PC-3 (cell line): ENCODE measurements around the gene PIP5K1C. TPM values are rescaled to one million over a fixed set of nuclear protein-coding genes. Genes with fewer than 3 reads are reported as not detected.

Experiments
- ATAC-seq: fragments of 200-7000 bp; cut with Tn5 transposase; 2 replicates; pipeline ENCODE4 v1.9.1; 2020; ENCODE audit warnings: mild to moderate bottlenecking, moderate library complexity
- BruUV-seq: library from RNA; stranded (reverse); fragments of 400-500 nt; replicated peaks from 2 replicates; lab custom pipeline; 2021; lab: Mats Ljungman, UMichigan
- CTCF ChIA-PET: fragments of 300-600 bp; sonication (Branson Sonifier 250); formaldehyde crosslinking; loops from one replicate; lab custom pipeline; 2022; ENCODE audit warnings: antibody characterized with exemption; lab: Charles Lee
- POLR2A ChIA-PET: fragments of 300-600 bp; sonication (Branson Sonifier 250); formaldehyde crosslinking; loops from one replicate; lab custom pipeline; 2022; ENCODE audit warnings: antibody characterized with exemption; ENCODE audit not compliant: unreplicated experiment; lab: Charles Lee
- DNase-seq: peaks from one replicate; pipeline ENCODE4 v3.0.0-alpha.2; 2015
- H2AFZ ChIP-seq: fragments of 300-600 bp; sonication (generic); 2 replicates; pipeline ENCODE4 v1.6.0; 2016; ENCODE audit warnings: antibody characterized with exemption, low read length
- H3F3A ChIP-seq: fragments of 300-600 bp; sonication (generic); one replicate; pipeline ENCODE4 v1.6.0; 2017; ENCODE audit warnings: antibody characterized with exemption, low read length, control low read depth, mild to moderate bottlenecking; ENCODE audit not compliant: unreplicated experiment
- H3K27ac ChIP-seq: fragments of 300-600 bp; sonication (generic); 2 replicates; pipeline ENCODE4 v1.5.1; 2016; ENCODE audit warnings: mild to moderate bottlenecking, low read length
- H3K27me3 ChIP-seq: fragments of 300-600 bp; sonication (generic); 2 replicates; pipeline ENCODE4 v1.6.1; 2016; ENCODE audit warnings: low read length, mixed read lengths
- H3K36me3 ChIP-seq: fragments of 300-600 bp; sonication (generic); 2 replicates; pipeline ENCODE4 v1.6.1; 2016; ENCODE audit warnings: low read depth, mixed run types, low read length, mixed read lengths
- H3K4me1 ChIP-seq: fragments of 300-600 bp; sonication (generic); 2 replicates; pipeline ENCODE4 v1.5.1; 2016; ENCODE audit warnings: low read length; ENCODE audit not compliant: insufficient read depth
- H3K4me2 ChIP-seq: fragments of 300-600 bp; sonication (generic); 2 replicates; pipeline ENCODE4 v1.6.0; 2016; ENCODE audit warnings: low read length
- H3K4me3 ChIP-seq: fragments of 300-600 bp; sonication (generic); 2 replicates; pipeline ENCODE4 v1.5.1; 2016; ENCODE audit warnings: mild to moderate bottlenecking, low read length, mixed read lengths
- H3K79me2 ChIP-seq: fragments of 300-600 bp; sonication (generic); 2 replicates; pipeline ENCODE4 v1.6.1; 2017; ENCODE audit warnings: low read length, mixed read lengths
- H3K9ac ChIP-seq: fragments of 300-600 bp; sonication (generic); 2 replicates; pipeline ENCODE4 v1.6.0; 2016; ENCODE audit warnings: mild to moderate bottlenecking, low read length
- H3K9me2 ChIP-seq: fragments of 300-600 bp; sonication (generic); replicated peaks from 2 replicates; pipeline ENCODE4 v1.6.1; 2016; ENCODE audit warnings: mixed run types, low read length, mixed read lengths
- H3K9me3 ChIP-seq: fragments of 300-600 bp; sonication (generic); 2 replicates; pipeline ENCODE4 v1.6.1; 2016; ENCODE audit warnings: low read length, mixed read lengths
- H4K20me1 ChIP-seq: fragments of 300-600 bp; sonication (generic); 2 replicates; pipeline ENCODE4 v1.6.1; 2016; ENCODE audit warnings: low read length, mixed read lengths
- CTCF ChIP-seq: fragments of 300-600 bp; sonication (generic); conservative IDR thresholded peaks from 2 replicates; pipeline ENCODE4 v1.5.1; 2017; ENCODE audit warnings: antibody characterized with exemption, low read depth, mild to moderate bottlenecking, low read length
- EZH2 ChIP-seq: fragments of 300-600 bp; sonication (generic); IDR thresholded peaks from one replicate; pipeline ENCODE4 v1.6.1; 2017; ENCODE audit warnings: antibody characterized with exemption, mild to moderate bottlenecking, low read length; ENCODE audit not compliant: unreplicated experiment
- EZH2phosphoT487 ChIP-seq: fragments of 300-600 bp; sonication (generic); IDR thresholded peaks from 2 replicates; pipeline ENCODE4 v1.6.1; 2018; ENCODE audit warnings: mild to moderate bottlenecking, antibody characterized with exemption, low read length, borderline replicate concordance
- intact Hi-C: fragments of 100-400 bp; cut with micrococcal nuclease; formaldehyde crosslinking; loops from 2 replicates; pipeline ENCODE4 v1.9.0; 2023
- total RNA-seq: library from RNA; depleted of rRNA; stranded (reverse); fragments of >200 nt; gene quantifications from 2 replicates; pipeline ENCODE4 v1.2.3, GENCODE V29; 2014

PIP5K1C gene
- total RNA-seq, 1 experiment from 2014 or later, result 16.1 TPM

- Histone ChIP-seq H3K9me2 (no peaks in the 10 kb centered on the region), H3F3A (no peaks in the 10 kb centered on the region), H3K9me3 (no peaks in the 10 kb centered on the region), H3K4me1 (peaks cover 11% of the 10 kb centered on the region; the same call in 1 of the 2 replicates), H2AFZ (no peak overlapping the region), H4K20me1 (no peaks in the 10 kb centered on the region), H3K4me2 (no peak overlapping the region), H3K9ac (no peak overlapping the region), H3K36me3 (no peaks in the 10 kb centered on the region), H3K27me3 (no peaks in the 10 kb centered on the region), H3K27ac (no peak overlapping the region), H3K79me2 (no peaks in the 10 kb centered on the region), H3K4me3 (no peak overlapping the region)
- intact Hi-C loops, result no loop called here
- BruUV-seq, result no TSS peak
- ATAC-seq (no peak), DNase-seq (no peak)
- POLR2A ChIA-PET, result no interaction called here
- CTCF ChIA-PET, result no interaction called here
- no peak for TF ChIP-seq EZH2
- no peak for TF ChIP-seq CTCF
- TF ChIP-seq EZH2phosphoT487, result no peak
Observed at GRCh38 chr19:3611841-3612240, 88.4 kb downstream of the PIP5K1C start.

GRCh38 chr19:3610745-3611717 is 89.2 kb downstream of the PIP5K1C start:
- H3K9ac ChIP-seq, result no peak overlapping the region
- no peak overlapping the region for H2AFZ ChIP-seq
- H3K27me3 ChIP-seq, result no peaks in the 10 kb centered on the region
- H3K79me2 ChIP-seq, result no peaks in the 10 kb centered on the region
- H3K27ac ChIP-seq, result no peak overlapping the region
- no peak overlapping the region for H3K4me3 ChIP-seq
- intact Hi-C loops, result no loop called here
- no peaks in the 10 kb centered on the region for H3K9me3 ChIP-seq
- BruUV-seq, result no TSS peak
- H3K4me2 ChIP-seq, result no peak overlapping the region
- no peaks in the 10 kb centered on the region for H3K36me3 ChIP-seq
- CTCF ChIA-PET, result no interaction called here
- H4K20me1 ChIP-seq, result no peaks in the 10 kb centered on the region
- ATAC-seq, result no peak
- H3K9me2 ChIP-seq, result no peaks in the 10 kb centered on the region
- H3K4me1 ChIP-seq, result peaks cover 11% of the 10 kb centered on the region; the same call in 1 of the 2 replicates
- H3F3A ChIP-seq, result no peaks in the 10 kb centered on the region
- DNase-seq, result no peak
- POLR2A ChIA-PET, result no interaction called here
- TF ChIP-seq EZH2phosphoT487 (no peak), CTCF (no peak), EZH2 (no peak)
